Lung (tissue), 12 donors: ENCODE data around the gene TMEM240. TPM values are rescaled to one million over a fixed set of nuclear protein-coding genes. Genes with fewer than 3 reads are reported as not detected.

ENCODE experiments used
- ATAC-seq: fragments of 200-7000 bp; cut with Tn5 transposase; one replicate; pipeline ENCODE4 v1.9.1; 2020; ENCODE audit warnings: moderate number of reproducible peaks; ENCODE audit not compliant: insufficient read depth, low FRiP score
- DNase-seq, 3 donors: peaks; one replicate each; pipeline ENCODE4 v3.0.0-alpha.2; 2013 to 2017
- H3K27ac ChIP-seq, 2 donors: one replicate each; pipeline ENCODE4 v1.5.1; 2013; ENCODE audit warnings: mild to moderate bottlenecking in 2 of 2, moderate library complexity in 2 of 2, control low read depth in 1 of 2, inconsistent platforms in 1 of 2, low read depth in 1 of 2, low read length in 1 of 2
- H3K27me3 ChIP-seq, 3 donors: one replicate each; pipeline ENCODE4 v1.5.1; 2013; ENCODE audit warnings: low read length in 2 of 3; ENCODE audit not compliant: control insufficient read depth in 3 of 3, insufficient read depth in 3 of 3
- H3K36me3 ChIP-seq, 4 donors: one replicate each; pipeline ENCODE4 v1.5.1; 2013; ENCODE audit warnings: low read length in 4 of 4, mild to moderate bottlenecking in 1 of 4, moderate library complexity in 1 of 4; ENCODE audit not compliant: control insufficient read depth in 4 of 4, insufficient read depth in 4 of 4
- H3K4me1 ChIP-seq, 5 donors: one replicate each; pipeline ENCODE4 v1.5.1; 2013; ENCODE audit warnings: low read length in 5 of 5, mild to moderate bottlenecking in 2 of 5, moderate library complexity in 1 of 5; ENCODE audit not compliant: control insufficient read depth in 5 of 5, insufficient read depth in 5 of 5
- H3K4me3 ChIP-seq: one replicate; pipeline ENCODE4 v1.5.1; 2013; ENCODE audit warnings: mild to moderate bottlenecking, control low read depth, moderate library complexity
- H3K9ac ChIP-seq, 2 donors: one replicate each; pipeline ENCODE4 v1.5.1; 2013; ENCODE audit warnings: low read length in 2 of 2, control low read depth in 1 of 2; ENCODE audit not compliant: insufficient read depth in 1 of 2
- H3K9me3 ChIP-seq, 4 donors: one replicate each; pipeline ENCODE4 v1.5.1; 2013; ENCODE audit warnings: low read length in 3 of 4, mild to moderate bottlenecking in 1 of 4, moderate library complexity in 1 of 4; ENCODE audit not compliant: control insufficient read depth in 4 of 4, insufficient read depth in 3 of 4
- CTCF ChIP-seq: IDR thresholded peaks from 2 replicates; pipeline ENCODE4 v1.5.1; 2012; ENCODE audit warnings: mild to moderate bottlenecking; ENCODE audit errors: control extremely low read depth, extremely low read depth
- WGBS, 2 donors: extraction: QIAGEN DNeasy Blood & Tissue Kit; methylation state at CpG; one replicate each; pipeline ENCODE4 v1.1.7; 2013; 5-methylcytosine and 5-hydroxymethylcytosine counted together
- polyA plus RNA-seq, 2 donors: library from polyadenylated mRNA; stranded (reverse); fragments of 200-250 nt; gene quantifications; one replicate each; pipeline ENCODE4 v1.2.1, GENCODE V29; 2013
- total RNA-seq, 2 donors: library from RNA; depleted of rRNA in 1 of 2; stranded (reverse); fragments of >200 nt in 1 of 2; gene quantifications; one replicate each; pipeline ENCODE4 v1.2.1, GENCODE V29; 2014 to 2021
- donor health status: control.
- donor health status: control.
- donor health status: Bipolar disorder and iron deficiency.
- donor health status: healthy.
- donor health status: DM: yes; HTN: yes; CAD: no.

TMEM240 gene
- total and polyA plus RNA-seq, 4 donors: 2.3 to 4.2 (median 3.1) TPM

DNA sequence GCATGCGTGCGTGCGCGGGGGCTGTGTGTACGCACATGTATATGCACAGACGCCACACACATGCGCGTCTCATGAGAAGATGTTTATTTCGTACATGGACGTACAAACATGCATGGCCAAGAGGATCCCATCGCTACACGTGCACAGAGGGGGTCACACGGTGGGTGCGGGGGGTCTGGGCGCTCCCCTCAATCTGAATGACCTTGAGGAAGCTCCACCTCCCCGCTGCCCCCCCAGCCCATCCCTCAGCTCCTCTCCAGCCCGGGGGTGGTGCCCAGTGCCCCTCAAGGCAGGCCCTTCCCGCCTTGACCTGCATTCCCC, 1.5 kb downstream of the TMEM240 start:
- Histone ChIP-seq H3K9ac (no peak overlapping the region), H3K4me1 (peaks cover 0 to 10% (median 3%) of the 10 kb centered on the region in 5 donors), H3K36me3 (peaks cover 0 to 24% (median 3%) of the 10 kb centered on the region in 4 donors), H3K4me3 (no peak overlapping the region), H3K27me3 (no peaks in the 10 kb centered on the region), H3K9me3 (peaks cover 0 to 3% (median 0%) of the 10 kb centered on the region in 4 donors), H3K27ac (no peak overlapping the region)
- ATAC-seq (no peak), DNase-seq (no peak)
- no peak for TF ChIP-seq CTCF
- 89 to 95% methylated on average over 18 of the region's 18 CpGs for WGBS, 2 donors

DNA sequence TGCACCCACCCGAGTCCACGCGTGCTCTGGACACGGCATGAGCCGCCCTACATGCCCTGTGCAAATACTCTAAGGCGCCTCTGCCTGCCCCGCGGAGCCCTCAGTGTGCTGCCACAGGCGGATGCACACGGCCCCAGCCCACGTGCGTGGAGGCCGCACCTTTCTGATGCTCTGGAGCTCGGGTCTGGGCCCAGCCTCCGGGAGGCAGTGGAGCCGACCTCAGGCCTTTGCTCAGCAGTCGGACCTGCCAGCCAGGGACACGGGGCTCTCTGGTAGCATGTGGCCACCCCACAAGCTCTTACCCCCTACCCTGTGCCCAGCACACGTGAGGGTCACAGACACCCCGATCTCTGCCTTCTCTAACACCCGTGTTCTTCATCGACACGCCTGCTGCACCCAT, 2.1 kb downstream of the TMEM240 start:
- peaks cover 0 to 10% (median 3%) of the 10 kb centered on the region in 5 donors for H3K4me1 ChIP-seq
- H3K9ac ChIP-seq: no peak overlapping the region
- H3K27ac ChIP-seq: no peak overlapping the region
- no peak overlapping the region for H3K4me3 ChIP-seq
- peaks cover 0 to 22% (median 3%) of the 10 kb centered on the region in 4 donors for H3K36me3 ChIP-seq
- ATAC-seq (no peak), DNase-seq (no peak)
- H3K9me3 ChIP-seq: peaks cover 0 to 3% (median 0%) of the 10 kb centered on the region in 4 donors
- TF ChIP-seq CTCF: no peak
- 95% methylated on average over 23 of the region's 23 CpGs for WGBS, 2 donors
- H3K27me3 ChIP-seq: no peaks in the 10 kb centered on the region

- H3K36me3 ChIP-seq: peaks cover 0 to 16% (median 3%) of the 10 kb centered on the region in 4 donors
- WGBS, 2 donors: 95% methylated on average over 32 of the region's 32 CpGs
- DNase-seq: no peak
- TF ChIP-seq CTCF: no peak
- ATAC-seq: no peak
- no peak overlapping the region for H3K9ac ChIP-seq
- no peak overlapping the region for H3K27ac ChIP-seq
- no peaks in the 10 kb centered on the region for H3K27me3 ChIP-seq
- no peak overlapping the region for H3K4me3 ChIP-seq
- peaks cover 0 to 10% (median 3%) of the 10 kb centered on the region in 5 donors for H3K4me1 ChIP-seq
- peaks cover 0 to 3% (median 0%) of the 10 kb centered on the region in 4 donors for H3K9me3 ChIP-seq
Measured at GRCh38 chr1:1537626-1538250, 2.7 kb downstream of the TMEM240 start.
